Uterus (tissue), 4 donors: ENCODE measurements around the gene POLR1D. TPM values are rescaled to one million over a fixed set of nuclear protein-coding genes. Genes with fewer than 3 reads are reported as not detected.

Experiments used
- DNase-seq, 2 donors: peaks; one replicate each; pipeline ENCODE4 v3.0.0-alpha.2; 2019 to 2020
- H3K27ac ChIP-seq, 2 donors: fragments of 200-600 bp; sonication (generic); 1 replicate in 1 of 2; 2 replicates in 1 of 2; pipeline ENCODE4 v1.5.1; 2016 to 2018
- H3K27me3 ChIP-seq, 2 donors: fragments of 200-600 bp; sonication (generic); one replicate each; pipeline ENCODE4 v1.5.1; 2018 to 2019; ENCODE audit warnings: control low read depth in 1 of 2
- H3K36me3 ChIP-seq, 2 donors: fragments of 200-600 bp; sonication (generic); one replicate each; pipeline ENCODE4 v1.5.1; 2019; ENCODE audit warnings: control low read depth in 1 of 2
- H3K4me1 ChIP-seq, 2 donors: fragments of 200-600 bp; sonication (generic); one replicate each; pipeline ENCODE4 v1.5.1; 2018 to 2019; ENCODE audit warnings: control low read depth in 1 of 2
- H3K4me3 ChIP-seq, 2 donors: fragments of 200-600 bp; sonication (generic); 1 replicate in 1 of 2; 2 replicates in 1 of 2; pipeline ENCODE4 v1.5.1; 2018 to 2019; ENCODE audit warnings: mild to moderate bottlenecking in 1 of 2
- H3K9me3 ChIP-seq, 2 donors: fragments of 200-600 bp; sonication (generic); one replicate each; pipeline ENCODE4 v1.5.1; 2019; ENCODE audit warnings: control low read depth in 1 of 2
- POLR2A ChIP-seq, 2 donors: fragments of 450-650 bp; IDR thresholded peaks; one replicate each; pipeline ENCODE4 v1.6.1; 2016; ENCODE audit warnings: antibody characterized with exemption in 2 of 2, mild to moderate bottlenecking in 1 of 2, moderate library complexity in 1 of 2
- intact Hi-C: fragments of 100-400 bp; cut with DNase I; formaldehyde crosslinking; loops from one replicate; pipeline ENCODE4 v1.15.1; 2023; ENCODE audit warnings: low total_unique reads
- total RNA-seq, 4 donors: library from RNA; depleted of rRNA in 3 of 4; stranded (reverse); fragments of >200 nt in 3 of 4; gene quantifications; one replicate each; pipeline versions ENCODE4 v1.1.0 to v1.2.4, GENCODE V29; 2014 to 2023
- TF ChIP-seq, protein P1 (sequence below), 4 experiments: fragments of 200-600 bp in 2 of 4; fragments of 450-650 bp in 2 of 4; sonication (generic) in 2 of 4; IDR thresholded peaks; one replicate each; pipeline ENCODE4 v1.5.1; 2016 to 2019; ENCODE audit warnings: antibody characterized with exemption in 4 of 4, mild to moderate bottlenecking in 2 of 4, moderate library complexity in 1 of 4
- donor health status: DM: yes; HTN: yes; CAD: no.

Gene POLR1D
- total RNA-seq, 4 donors from 2014 or later, result 25.9 to 94.9 (median 64.0) TPM

DNA sequence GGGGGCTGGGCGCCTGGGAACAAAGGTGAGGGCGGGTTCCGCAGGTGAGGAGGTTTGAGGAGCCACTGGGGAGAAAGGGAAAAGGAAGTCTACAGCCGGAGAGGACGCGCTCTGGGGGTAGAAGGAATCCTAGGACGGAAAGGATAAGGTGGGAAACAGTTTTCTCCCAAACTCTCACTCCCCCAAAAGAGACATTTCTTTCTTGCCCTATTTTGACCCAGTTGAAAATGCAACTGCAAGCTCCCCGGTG is 651 bp upstream of the POLR1D start:
- Histone ChIP-seq H3K4me1 (no peaks in the 10 kb centered on the region), H3K36me3 (no peaks in the 10 kb centered on the region), H3K27ac (peak overlapping the region; percentile 95 to 96), H3K9me3 (no peaks in the 10 kb centered on the region), H3K27me3 (no peaks in the 10 kb centered on the region), H3K4me3 (peak overlapping the region; percentile 66 to 89)
- intact Hi-C loops, result no loop called here
- no peak for DNase-seq
- TF ChIP-seq, protein P1, sequence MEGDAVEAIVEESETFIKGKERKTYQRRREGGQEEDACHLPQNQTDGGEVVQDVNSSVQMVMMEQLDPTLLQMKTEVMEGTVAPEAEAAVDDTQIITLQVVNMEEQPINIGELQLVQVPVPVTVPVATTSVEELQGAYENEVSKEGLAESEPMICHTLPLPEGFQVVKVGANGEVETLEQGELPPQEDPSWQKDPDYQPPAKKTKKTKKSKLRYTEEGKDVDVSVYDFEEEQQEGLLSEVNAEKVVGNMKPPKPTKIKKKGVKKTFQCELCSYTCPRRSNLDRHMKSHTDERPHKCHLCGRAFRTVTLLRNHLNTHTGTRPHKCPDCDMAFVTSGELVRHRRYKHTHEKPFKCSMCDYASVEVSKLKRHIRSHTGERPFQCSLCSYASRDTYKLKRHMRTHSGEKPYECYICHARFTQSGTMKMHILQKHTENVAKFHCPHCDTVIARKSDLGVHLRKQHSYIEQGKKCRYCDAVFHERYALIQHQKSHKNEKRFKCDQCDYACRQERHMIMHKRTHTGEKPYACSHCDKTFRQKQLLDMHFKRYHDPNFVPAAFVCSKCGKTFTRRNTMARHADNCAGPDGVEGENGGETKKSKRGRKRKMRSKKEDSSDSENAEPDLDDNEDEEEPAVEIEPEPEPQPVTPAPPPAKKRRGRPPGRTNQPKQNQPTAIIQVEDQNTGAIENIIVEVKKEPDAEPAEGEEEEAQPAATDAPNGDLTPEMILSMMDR (IDR thresholded peaks at IDR 0.05), result no peak
- no peak for TF ChIP-seq POLR2A (IDR thresholded peaks at IDR 0.05)

DNA sequence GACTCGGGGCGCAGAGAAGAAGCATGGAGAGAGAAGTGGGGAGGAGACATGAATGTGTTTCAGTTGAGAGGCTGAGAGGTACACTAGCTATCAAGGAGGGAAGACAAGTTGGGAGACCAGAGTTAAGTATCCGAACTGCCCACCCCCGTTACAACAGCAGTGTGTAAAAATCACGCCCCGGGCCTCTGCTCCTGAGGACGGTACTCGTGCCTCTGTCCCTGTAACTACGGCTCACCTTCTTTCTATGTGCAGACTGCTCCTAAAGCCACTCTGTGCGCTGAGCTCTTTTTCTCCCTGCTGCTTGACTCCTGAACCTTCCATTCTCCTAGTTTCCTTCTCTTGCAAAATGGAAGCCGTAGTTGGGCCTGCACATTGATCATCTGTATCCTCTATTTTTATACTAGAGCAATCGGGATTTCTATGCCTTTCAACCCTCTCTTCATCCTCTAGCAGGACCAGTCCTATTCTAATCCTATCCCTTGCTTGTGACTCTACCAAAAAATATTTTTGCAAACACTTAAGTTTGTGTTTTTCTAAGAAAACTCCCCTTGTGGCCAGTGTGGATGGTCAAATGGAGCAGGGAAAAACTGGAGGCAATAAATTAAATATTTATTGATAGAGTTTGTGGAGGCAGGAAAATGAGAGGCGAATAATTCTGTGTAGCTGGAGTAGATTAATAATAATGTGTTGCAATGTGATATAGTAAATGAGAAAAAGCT is 569 bp downstream of the POLR1D start:
- DNase-seq, result no peak

DNA sequence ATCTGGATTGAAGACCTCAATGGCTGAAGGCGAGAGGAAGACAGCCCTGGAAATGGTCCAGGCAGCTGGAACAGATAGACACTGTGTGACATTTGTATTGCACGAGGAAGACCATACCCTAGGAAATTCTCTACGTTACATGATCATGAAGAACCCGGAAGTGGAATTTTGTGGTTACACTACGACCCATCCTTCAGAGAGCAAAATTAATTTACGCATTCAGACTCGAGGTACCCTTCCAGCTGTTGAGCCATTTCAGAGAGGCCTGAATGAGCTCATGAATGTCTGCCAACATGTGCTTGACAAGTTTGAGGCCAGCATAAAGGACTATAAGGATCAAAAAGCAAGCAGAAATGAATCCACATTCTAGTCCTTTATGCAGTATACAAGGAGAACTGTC is 1.2 kb downstream of the POLR1D start:
- H3K4me1 ChIP-seq, result no peaks in the 10 kb centered on the region
- H3K27me3 ChIP-seq, result no peaks in the 10 kb centered on the region
- DNase-seq, result no peak
- TF ChIP-seq, protein P1 (IDR thresholded peaks at IDR 0.05), result no peak
- no peak for TF ChIP-seq POLR2A (IDR thresholded peaks at IDR 0.05)
- no peak overlapping the region for H3K27ac ChIP-seq
- no peaks in the 10 kb centered on the region for H3K36me3 ChIP-seq
- intact Hi-C loops, result no loop called here
- no peak overlapping the region for H3K4me3 ChIP-seq
- H3K9me3 ChIP-seq, result no peaks in the 10 kb centered on the region

More for the DNA sequence above, 569 bp downstream of the POLR1D start:
- H3K36me3 ChIP-seq, result no peaks in the 10 kb centered on the region
- no peaks in the 10 kb centered on the region for H3K27me3 ChIP-seq
- peak overlapping the region; percentile 66 to 89 for H3K4me3 ChIP-seq
- no peaks in the 10 kb centered on the region for H3K9me3 ChIP-seq
- no peaks in the 10 kb centered on the region for H3K4me1 ChIP-seq
- peak overlapping the region; percentile 95 to 96 for H3K27ac ChIP-seq
- intact Hi-C loops, result no loop called here
- TF ChIP-seq, protein P1 (IDR thresholded peaks at IDR 0.05), result no peak
- TF ChIP-seq POLR2A (IDR thresholded peaks at IDR 0.05), result no peak

DNA sequence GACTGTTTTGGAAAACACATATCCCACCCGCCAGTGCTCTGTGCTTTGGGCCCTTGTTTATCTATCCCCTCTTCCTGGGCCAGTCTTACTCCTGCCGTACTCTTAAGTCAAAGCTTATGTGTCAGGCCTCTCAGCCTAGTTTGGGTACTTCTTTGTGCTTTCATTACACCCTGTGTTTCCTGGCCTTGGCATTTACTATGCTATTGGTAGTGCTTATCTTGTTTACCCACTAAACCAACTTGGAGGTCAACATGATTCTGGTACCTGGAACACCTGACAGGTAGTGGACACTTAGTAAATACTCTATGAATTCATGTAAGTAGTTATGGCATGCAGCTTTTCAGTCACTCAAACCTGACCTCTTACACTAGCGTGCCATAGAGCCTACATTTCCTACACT is 2.4 kb downstream of the POLR1D start:
- DNase-seq, result no peak
- Histone ChIP-seq H3K4me1 (no peaks in the 10 kb centered on the region), H3K27me3 (no peaks in the 10 kb centered on the region), H3K36me3 (no peaks in the 10 kb centered on the region), H3K27ac (no peak overlapping the region), H3K4me3 (no peak overlapping the region), H3K9me3 (no peaks in the 10 kb centered on the region)
- intact Hi-C loops, result no loop called here
- TF ChIP-seq, protein P1 (IDR thresholded peaks at IDR 0.05), result no peak
- TF ChIP-seq POLR2A (IDR thresholded peaks at IDR 0.05), result no peak

DNA sequence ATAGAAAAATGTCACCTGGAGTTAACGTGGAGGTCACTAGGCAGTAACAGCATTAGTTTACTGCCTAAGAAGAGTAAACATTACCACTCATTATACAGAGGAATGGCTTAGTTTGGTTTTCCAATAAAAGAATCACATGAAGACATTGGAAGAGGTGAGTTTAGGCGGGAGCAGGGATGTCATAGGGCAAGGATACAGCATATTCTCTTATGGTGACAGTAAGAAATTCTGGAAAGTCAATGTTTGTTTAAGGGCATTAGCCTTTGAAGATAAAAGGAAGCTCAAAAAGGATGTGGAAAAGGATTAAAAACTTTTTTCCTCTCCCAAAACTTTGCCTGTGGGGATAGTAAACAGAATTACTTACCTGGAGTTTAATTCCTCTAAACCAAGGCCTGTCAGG is 4.1 kb downstream of the POLR1D start:
- Histone ChIP-seq H3K4me1 (no peaks in the 10 kb centered on the region), H3K4me3 (no peak overlapping the region), H3K36me3 (no peaks in the 10 kb centered on the region), H3K27me3 (no peaks in the 10 kb centered on the region), H3K27ac (no peak overlapping the region), H3K9me3 (no peaks in the 10 kb centered on the region)
- TF ChIP-seq, protein P1 (IDR thresholded peaks at IDR 0.05), result no peak
- no peak for TF ChIP-seq POLR2A (IDR thresholded peaks at IDR 0.05)
- intact Hi-C loops, result no loop called here
- no peak for DNase-seq
